ENCODE data around the gene EIF4H.
A peak's percentile ranks its signal among the peaks of the same experiment; 100 is the strongest.

EIF4H gene

DNA sequence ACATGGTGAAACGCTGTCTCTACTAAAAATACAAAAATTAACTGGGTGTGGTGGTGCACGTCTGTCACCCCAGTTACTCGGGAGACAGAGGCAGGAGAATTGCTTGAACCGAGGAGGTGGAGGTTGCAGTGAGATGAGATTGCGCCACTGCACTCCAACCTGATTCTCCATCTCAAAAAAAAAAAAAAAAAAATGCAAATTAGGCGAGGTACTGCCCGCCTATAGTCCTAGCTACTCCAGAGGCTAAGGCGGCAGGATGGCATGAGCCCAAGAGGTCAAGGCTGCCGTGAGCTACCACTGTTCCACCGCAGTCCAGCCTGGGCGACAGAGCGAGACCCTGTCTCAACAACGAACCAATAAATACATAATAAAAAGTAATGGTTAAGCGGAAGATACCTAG is 1.1 kb upstream of the EIF4H start:
- peak; percentile 56 for DNase-seq
- in situ Hi-C loops (cut with MboI; ENCODE audit: low pct_unique_long_range_greater_than_20kb, low sequenced_read_pairs) = no loop called here

DNA sequence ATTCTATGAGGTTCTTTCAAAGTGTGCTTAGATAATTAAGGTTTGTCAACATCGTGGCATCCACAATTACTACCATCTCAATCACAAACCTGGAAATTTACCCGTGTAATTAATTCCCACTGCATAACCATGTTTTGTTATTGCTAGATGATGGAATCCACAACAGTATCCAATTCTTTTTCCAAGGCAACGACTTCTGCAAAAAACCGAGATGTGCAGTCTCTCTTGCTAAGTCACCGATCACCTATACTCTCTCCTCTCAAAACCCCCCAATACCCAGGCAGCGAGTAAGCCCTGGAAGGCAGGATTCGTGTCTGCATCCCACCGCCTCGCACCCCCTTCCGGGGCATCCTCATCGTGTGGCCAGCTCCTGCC is 678 bp upstream of the EIF4H start:
- in situ Hi-C loops (cut with MboI; ENCODE audit: low pct_unique_long_range_greater_than_20kb, low sequenced_read_pairs) = no loop called here
- no peak for DNase-seq

DNA sequence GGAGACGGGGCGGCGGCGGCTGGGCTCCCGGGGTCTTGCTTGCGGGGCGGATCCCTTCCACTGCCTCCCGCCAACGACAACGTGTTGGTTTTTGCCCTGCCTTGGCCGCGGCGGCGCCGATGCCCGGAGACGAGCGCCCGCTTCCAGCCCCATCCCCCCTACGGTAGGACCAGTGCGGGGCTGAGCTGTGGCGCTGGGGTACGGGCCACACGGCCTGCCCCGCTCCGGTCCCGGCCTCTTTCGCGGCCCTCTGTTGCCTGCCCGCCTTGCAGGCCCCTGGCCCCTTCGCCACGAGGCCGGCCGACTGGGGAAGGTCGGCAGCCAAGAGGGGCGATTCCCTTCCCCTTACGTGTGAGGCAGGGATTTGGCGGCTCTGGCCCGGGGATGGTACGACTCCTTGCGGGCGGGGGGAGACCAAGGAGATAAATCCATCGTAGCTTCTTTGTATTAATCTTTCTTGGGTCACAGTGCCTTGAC is 488 bp downstream of the EIF4H start:
- DNase-seq = peak; percentile 51
- in situ Hi-C loops (cut with MboI; ENCODE audit: low pct_unique_long_range_greater_than_20kb, low sequenced_read_pairs) = loop anchor here (25.0 kb wide), 2 partner anchors 112 to 312 kb away; partner anchors contain the start of gene TMEM270

DNA sequence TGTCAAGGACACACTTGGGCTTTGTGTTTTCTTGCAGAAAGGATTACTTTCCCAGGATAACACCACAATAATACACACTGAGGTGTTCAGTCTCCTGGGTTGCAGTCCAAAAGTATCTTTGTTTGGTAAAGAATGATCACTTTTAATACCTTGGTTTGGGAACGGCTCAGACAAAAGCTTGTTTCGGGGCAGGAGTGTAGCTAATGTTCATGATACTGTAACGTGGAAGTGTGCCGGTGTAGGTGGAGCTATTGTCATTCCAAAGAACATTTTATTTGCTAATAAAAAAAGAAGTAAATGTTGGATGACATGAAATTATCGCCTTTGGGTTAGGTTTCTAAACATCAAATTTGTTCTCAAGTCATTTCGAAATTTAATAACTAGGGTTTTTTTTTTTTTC is 1.2 kb downstream of the EIF4H start:
- in situ Hi-C loops (cut with MboI; ENCODE audit: low pct_unique_long_range_greater_than_20kb, low sequenced_read_pairs) = loop anchor here (25.0 kb wide), 2 partner anchors 113 to 313 kb away; partner anchors contain the start of gene TMEM270
- no peak for DNase-seq

DNA sequence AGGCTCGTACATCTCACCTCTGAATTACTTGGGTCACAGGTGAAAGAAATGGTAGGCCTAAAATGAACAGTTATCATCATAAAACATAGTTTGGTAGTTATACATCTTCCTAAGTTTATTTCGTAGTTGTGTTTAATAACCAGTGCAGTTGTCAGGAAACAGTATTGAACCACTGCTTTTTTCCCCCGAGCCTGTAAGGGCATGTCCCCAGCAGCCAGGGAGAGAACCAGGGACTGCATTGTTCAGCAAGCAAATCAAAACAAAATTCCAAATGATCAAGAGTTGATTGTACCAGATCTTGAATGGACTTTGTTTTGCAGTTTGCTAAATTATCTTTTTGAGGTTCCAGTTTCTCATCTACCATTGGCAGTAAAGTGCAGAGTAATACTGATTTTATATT is 2.4 kb downstream of the EIF4H start:
- in situ Hi-C loops (cut with MboI; ENCODE audit: low pct_unique_long_range_greater_than_20kb, low sequenced_read_pairs) = loop anchor here (25.0 kb wide), 2 partner anchors 114 to 314 kb away; partner anchors contain the start of gene TMEM270
- no peak for DNase-seq

DNA sequence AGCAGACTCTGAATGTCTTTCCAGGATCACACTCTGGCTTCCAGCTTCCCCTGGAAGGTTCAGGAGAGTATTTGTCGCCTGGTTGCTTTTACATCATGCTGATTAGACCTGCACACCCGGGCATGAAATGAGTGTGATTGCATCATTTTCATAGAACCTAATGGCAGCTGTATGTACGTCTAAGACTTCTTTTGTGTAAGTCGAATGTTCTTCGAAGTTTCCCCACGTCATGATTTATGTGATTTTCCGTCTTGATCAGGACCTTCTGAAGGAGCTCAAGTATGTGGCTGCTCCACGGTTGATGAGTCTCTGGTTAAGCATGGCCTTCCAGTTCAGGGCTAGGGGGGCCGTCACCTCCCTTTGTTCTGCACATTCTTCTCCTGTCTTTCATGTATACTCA is 4.5 kb downstream of the EIF4H start:
- in situ Hi-C loops (cut with MboI; ENCODE audit: low pct_unique_long_range_greater_than_20kb, low sequenced_read_pairs) = loop anchor here (25.0 kb wide), 2 partner anchors 116 to 316 kb away; partner anchors contain the start of gene TMEM270
- DNase-seq = no peak

DNA sequence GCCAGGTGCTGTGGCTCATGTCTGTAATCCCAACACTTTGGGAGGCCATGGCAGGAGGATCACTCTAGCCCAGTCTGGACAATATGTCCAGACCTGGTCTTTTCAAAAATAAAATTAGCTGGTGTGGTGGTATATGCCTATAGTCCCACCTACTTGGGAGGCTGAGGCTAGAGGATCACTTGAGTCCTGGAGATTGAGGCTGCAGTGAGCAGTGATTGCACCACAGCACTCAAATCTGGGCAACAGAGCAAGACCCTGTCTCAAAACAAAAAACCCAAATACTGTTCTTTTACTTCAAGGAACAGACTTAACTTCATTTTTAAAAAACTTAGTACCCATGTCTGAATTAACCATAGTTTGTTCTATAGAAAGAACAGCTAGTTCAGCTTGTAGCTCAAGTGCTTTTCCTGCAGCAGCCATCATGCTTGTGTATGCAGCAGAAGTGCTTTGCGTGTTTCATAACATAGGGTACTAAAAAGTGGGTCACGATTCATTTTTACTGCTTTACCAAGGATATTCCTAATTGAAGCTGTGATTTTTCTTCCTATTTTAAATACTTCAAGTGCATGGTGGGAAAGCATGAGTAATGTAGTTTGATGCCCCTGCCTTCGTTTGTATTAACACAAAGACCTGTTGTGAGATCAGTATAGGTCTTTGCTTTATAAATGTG is 5.9 kb downstream of the EIF4H start:
- in situ Hi-C loops (cut with MboI; ENCODE audit: low pct_unique_long_range_greater_than_20kb, low sequenced_read_pairs) = loop anchor here (25.0 kb wide), 2 partner anchors 118 to 318 kb away; partner anchors contain the start of gene TMEM270
- no peak for DNase-seq

DNA sequence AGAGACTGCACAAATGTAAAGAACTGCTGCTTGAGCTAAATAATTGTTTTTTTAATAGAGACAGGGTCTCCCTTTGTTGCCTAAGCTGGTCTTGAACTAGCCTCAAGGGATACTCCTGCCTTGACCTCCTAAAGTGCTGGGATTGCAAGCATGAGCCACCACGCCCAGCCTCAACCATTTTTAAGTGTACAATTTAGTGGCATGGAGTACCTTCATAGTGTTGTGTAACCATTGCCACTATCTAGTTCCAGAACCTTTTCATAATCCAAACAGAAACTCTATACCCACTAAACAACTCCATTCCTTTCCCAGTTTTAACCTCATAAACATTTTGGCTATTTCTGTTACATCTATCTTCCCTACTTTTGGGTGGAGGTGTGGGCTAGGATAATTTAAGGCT is 6.7 kb downstream of the EIF4H start:
- in situ Hi-C loops (cut with MboI; ENCODE audit: low pct_unique_long_range_greater_than_20kb, low sequenced_read_pairs) = loop anchor here (25.0 kb wide), 2 partner anchors 119 to 319 kb away; partner anchors contain the start of gene TMEM270
- no peak for DNase-seq

DNA sequence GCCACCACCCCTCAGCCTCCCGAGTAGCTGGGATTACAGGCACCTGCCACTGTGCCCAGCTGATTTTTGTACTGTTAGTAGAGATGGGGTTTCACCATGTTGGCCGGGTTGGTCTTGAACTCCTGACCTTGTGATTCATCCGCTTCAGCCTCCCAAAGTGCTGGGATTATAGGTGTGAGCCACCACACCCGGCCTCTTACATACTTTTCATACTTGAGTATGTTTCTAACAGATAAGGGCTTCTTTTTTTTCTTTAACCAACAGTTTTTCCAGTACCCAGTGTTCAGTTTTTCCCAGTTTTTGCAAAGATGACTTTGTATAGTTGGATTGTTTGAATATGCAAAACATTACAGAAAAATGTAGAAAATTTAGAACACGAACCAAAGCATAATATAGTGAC is 7.7 kb downstream of the EIF4H start:
- in situ Hi-C loops (cut with MboI; ENCODE audit: low pct_unique_long_range_greater_than_20kb, low sequenced_read_pairs) = loop anchor here (25.0 kb wide), 2 partner anchors 120 to 320 kb away; partner anchors contain the start of gene TMEM270
- no peak for DNase-seq

DNA sequence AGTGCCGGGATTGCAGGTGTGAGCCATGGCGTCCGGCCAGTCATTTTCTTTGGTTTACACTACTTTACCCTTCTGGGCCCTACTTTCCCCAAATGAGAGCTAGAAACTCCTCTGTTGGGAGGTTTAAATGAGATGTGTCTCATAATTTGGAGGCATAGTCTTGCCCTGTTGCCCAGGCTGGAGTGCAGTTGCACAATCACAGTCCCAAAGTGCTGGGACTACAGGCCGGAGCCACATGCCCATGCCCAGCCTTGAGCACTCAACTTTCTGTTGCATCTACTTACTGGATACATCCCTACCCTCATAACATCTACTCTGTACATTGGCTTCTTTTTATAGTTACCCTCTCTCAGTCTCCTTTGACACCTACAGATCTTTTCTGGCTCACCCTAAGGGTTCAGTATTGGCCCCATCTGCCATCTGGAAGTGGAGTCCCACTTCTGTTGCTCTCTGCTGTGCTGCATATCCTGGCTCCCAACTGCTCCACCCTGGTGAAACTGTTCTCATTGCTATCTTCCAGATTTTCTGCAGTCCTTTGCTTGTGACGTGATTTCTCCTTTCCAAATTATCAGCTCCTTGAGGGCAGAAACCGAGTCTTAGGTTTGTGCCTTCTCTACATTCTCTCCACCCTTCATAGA is 8.4 kb downstream of the EIF4H start:
- DNase-seq = no peak
- in situ Hi-C loops (cut with MboI; ENCODE audit: low pct_unique_long_range_greater_than_20kb, low sequenced_read_pairs) = loop anchor here (25.0 kb wide), 2 partner anchors 120 to 320 kb away; partner anchors contain the start of gene TMEM270

DNA sequence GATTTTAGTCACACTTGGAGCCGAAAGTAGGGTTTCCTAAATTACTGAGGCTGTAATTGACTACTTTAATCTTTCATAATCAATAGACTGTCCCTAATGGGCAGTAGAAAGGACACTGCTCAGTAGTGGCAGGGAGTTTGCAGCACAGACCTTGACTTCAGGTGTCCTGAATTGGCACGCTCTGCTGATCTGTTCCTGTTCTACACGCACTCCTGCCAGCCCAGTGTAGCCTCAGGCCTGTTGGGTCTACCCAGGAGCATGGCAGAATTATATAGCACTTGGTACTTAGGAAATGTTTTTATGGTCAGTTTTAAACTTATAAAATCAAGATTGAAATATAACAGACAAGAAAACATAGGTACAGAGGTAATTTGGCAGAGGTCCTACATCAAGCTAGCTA is 9.0 kb downstream of the EIF4H start:
- no peak for DNase-seq
- in situ Hi-C loops (cut with MboI; ENCODE audit: low pct_unique_long_range_greater_than_20kb, low sequenced_read_pairs) = loop anchor here (25.0 kb wide), 2 partner anchors 121 to 321 kb away; partner anchors contain the start of gene TMEM270

DNA sequence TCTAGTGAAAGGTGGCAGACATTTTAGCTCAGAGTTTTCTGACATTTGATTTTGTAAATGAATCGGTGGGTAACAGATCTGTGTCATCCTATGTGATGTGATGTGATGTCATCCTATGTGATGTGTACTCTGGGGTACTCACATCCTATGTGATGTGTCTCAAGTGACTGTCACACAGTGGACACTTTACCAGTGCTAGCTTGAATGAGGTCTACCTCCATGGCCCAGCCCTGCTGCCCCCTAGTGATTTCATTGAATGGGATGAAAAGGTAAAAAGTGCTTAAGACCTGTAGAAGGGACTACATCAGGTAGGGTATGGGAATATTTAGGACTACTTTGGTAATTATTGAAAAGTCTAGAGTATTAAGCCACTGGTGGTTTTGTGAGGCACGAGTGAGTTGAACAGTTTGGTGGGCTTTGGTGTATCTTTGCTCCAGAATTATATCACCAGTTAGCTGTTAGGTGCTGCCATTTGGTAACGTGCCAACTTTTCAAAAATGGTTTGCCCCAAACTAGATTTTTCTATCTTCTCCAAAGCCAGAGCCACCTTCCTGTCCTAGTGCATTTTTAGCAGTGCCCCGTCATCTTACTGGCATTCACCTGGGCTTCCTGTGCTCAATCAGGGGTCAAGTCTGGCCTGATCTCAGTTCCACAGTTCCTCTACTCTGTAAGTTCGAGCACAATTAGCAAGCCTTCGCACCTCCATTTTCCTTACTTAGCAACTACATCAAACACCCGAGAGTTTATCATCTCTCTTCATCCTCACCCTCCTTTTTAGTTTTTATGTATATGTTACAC is 9.7 kb downstream of the EIF4H start:
- in situ Hi-C loops (cut with MboI; ENCODE audit: low pct_unique_long_range_greater_than_20kb, low sequenced_read_pairs) = loop anchor here (25.0 kb wide), 2 partner anchors 122 to 322 kb away; partner anchors contain the start of gene TMEM270

DNA sequence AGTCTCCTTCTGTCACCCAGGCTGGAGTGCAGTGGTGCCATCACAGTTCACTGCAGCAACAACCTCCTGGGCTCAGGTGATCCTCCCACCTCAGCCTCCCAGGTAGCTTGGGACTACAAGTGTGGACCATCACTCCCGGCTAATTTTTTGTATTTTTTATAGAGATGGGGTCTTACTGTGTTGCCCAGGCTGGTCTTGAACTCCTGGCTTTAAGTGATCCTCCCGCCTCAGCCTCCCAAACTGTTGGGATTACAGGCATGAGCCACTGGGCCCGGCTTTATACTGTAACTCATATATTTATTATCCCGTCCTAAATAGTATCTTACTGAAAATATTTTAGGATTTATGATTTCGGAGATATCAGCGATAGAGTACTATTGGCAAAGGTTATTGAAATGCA is 10.9 kb downstream of the EIF4H start:
- in situ Hi-C loops (cut with MboI; ENCODE audit: low pct_unique_long_range_greater_than_20kb, low sequenced_read_pairs) = loop anchor here (25.0 kb wide), 2 partner anchors 123 to 323 kb away; partner anchors contain the start of gene TMEM270
- no peak for DNase-seq

More for the DNA sequence above, 9.7 kb downstream of the EIF4H start:
- peak; percentile 39 for DNase-seq

DNA sequence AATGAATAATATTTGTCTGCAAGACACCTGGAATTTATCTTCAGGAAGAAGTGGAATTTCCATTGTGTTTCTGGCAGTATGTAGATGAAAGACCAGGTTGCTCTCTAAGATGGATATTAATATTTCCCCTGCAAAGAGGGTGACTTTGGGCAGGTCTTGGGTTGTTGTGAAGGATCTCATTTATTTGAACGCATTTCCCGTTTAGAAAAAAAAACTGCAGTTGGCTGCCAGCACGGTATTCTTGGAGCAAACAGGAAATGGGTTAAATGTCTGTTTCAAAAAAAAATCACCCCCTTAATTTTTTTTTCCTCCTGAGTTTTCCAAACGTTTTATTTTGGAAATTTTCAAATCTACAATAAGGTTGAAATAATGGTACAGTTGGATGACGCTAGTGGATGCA is 11.5 kb downstream of the EIF4H start:
- in situ Hi-C loops (cut with MboI; ENCODE audit: low pct_unique_long_range_greater_than_20kb, low sequenced_read_pairs) = loop anchor here (25.0 kb wide), 2 partner anchors 123 to 323 kb away; partner anchors contain the start of gene TMEM270
- DNase-seq = no peak

DNA sequence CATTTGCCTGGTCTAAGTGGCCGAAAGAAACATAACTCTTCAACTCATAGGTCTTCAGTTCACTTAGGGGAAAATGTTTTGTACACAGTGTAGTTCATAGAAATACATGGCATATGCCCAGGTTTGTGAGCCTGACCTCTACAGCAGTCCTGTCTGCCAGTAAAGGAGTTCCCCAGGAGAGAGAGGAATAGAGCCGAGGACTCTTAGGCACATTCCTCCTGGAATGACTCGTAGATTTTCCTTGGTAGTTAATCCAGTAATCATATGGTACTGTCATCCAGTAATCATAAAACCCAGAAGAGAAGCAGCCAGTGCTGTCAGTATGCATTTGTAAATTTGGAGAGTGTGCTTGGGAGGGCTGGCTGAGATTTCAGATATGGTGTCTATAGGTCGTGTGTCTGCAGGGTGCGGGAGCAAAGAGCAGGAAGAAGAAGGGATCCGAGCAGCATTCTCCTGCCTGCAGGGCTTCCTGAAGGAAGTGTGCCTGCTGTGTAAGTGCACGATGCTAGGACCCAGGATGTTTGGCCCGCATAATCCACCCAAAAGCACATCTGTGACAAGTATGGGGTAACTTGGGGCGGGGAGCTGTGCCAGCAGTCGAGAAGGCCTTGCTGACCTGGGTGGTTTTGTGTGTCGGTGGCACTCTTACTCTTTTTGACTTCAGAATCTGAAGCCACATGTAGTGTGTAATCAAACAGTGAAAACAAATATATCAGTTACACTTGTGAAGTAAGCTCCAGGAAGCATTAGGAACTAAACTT is 13.9 kb downstream of the EIF4H start:
- DNase-seq = no peak
- in situ Hi-C loops (cut with MboI; ENCODE audit: low pct_unique_long_range_greater_than_20kb, low sequenced_read_pairs) = loop anchor here (25.0 kb wide), 2 partner anchors 126 to 326 kb away; partner anchors contain the start of gene TMEM270

DNA sequence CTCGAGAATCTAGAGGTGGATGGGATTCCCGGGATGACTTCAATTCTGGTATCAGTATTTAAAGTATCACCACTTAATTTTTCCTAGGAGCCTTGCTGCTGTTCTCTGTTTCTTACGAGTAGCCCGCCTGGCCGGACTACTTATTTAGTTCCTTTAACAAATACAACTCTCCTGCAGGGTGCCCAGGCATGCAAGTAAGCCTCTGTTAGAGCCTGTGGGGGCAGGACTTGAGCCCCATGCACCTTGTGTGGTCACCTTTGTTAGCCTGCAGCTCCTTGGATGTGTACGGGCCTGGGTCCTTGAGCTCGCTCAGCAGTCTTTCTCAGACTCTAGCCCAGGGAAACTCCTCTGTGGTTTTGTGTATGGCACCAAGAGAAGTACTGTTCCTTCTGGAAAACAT is 16.1 kb downstream of the EIF4H start:
- DNase-seq = no peak
- in situ Hi-C loops (cut with MboI; ENCODE audit: low pct_unique_long_range_greater_than_20kb, low sequenced_read_pairs) = loop anchor here (25.0 kb wide), 2 partner anchors 128 to 328 kb away; partner anchors contain the start of gene TMEM270

DNA sequence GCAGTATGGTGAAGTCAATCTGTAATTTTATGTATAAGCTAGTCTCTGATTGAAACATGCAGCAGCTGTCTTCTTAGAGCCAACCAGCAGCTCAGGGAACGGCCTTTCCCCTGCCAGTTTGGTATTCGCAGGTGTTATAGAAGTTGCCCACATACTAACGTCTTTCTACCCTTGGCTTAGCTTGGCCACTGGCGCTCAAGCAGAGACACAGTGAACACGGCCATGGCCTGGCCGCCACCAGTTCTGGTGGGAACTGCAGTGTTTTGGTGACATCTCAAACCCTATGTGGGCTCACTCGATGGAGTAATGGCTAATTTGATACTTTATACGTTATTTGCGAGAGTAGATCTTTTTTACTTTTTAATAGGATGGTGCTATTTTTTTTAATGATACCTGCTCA is 17.1 kb downstream of the EIF4H start:
- no peak for DNase-seq
- in situ Hi-C loops (cut with MboI; ENCODE audit: low pct_unique_long_range_greater_than_20kb, low sequenced_read_pairs) = loop anchor here (25.0 kb wide), 2 partner anchors 129 to 329 kb away; partner anchors contain the start of gene TMEM270

DNA sequence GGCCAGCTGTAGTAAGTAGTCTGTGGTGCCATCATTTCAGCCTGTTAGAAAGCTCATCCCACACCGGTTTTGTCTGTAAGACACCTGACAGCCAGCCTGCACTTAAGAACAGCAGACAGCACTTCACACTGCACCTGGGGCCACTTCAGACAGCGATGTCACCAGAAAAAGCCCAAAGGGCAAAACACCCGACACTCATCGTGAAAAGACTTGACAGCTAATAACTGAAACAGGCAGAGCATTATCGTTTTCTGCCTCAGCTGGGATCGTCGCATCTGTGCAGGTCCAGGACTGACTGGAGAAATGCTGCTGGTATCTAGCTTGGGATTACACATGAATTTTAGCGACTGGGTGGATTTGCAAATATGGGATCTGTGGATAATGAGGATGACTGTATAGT is 18.9 kb downstream of the EIF4H start:
- no peak for DNase-seq
- in situ Hi-C loops (cut with MboI; ENCODE audit: low pct_unique_long_range_greater_than_20kb, low sequenced_read_pairs) = loop anchor here (25.0 kb wide), 2 partner anchors 131 to 331 kb away; partner anchors contain the start of gene TMEM270
